ENCODE data around the gene CNN1. TPM values are rescaled to one million over a fixed set of nuclear protein-coding genes. Genes with fewer than 3 reads are reported as not detected.

CNN1 gene
- total and polyA plus RNA-seq, 2 of the 4 experiments (the other 2 are of a cell fraction): 102 to 196 TPM

GRCh38 chr19:11489378-11489777 lies 49.3 kb upstream of the CNN1 start:
- H3K9me3 ChIP-seq (ENCODE audit: control insufficient read depth, insufficient read depth, low read length): no peaks in the 10 kb centered on the region
- no peak overlapping the region for H2BK20ac ChIP-seq (ENCODE audit: low read depth, low read length)
- 98% methylated on average over 6 of the region's 7 CpGs; no CpG with 5 or more reads in 1 of the 2 experiments for WGBS, 2 experiments (ENCODE audit: extremely low coverage in 2 of 2, insufficient read length in 1 of 2)
- H2BK5ac ChIP-seq (ENCODE audit: low read depth, low read length, poor library complexity, severe bottlenecking): no peak overlapping the region
- H3K36me3 ChIP-seq (ENCODE audit: control insufficient read depth, insufficient read depth, low read length): no peaks in the 10 kb centered on the region; the same call in none of the 2 replicates
- no peak overlapping the region for H4K91ac ChIP-seq (ENCODE audit: insufficient read depth, low read depth, low read length)
- no peaks in the 10 kb centered on the region for H3K79me1 ChIP-seq (ENCODE audit: low read depth in 1 of 2, low read length in 2 of 2)
- no peak overlapping the region for H2AK9ac ChIP-seq (replicated peaks; ENCODE audit: low read depth, low read length, poor library complexity)
- no peaks in the 10 kb centered on the region for H3K27me3 ChIP-seq (ENCODE audit: control insufficient read depth, insufficient read depth, low read length)
- no peak overlapping the region for H3K56ac ChIP-seq (ENCODE audit: extremely low read depth, insufficient read depth, low read length)
- no peak overlapping the region for H3K27ac ChIP-seq (ENCODE audit: insufficient read depth, low read length)
- no peak overlapping the region for H4K8ac ChIP-seq (ENCODE audit: low read depth in 2 of 2, low read length in 2 of 2)
- no peak overlapping the region for H3K14ac ChIP-seq (replicated peaks; ENCODE audit: low read depth, low read length)
- H2BK120ac ChIP-seq (ENCODE audit: low read depth, low read length): no peak overlapping the region
- ChIA-PET POLR2A (ENCODE audit: unreplicated experiment) (no interaction called here), CTCF (interaction anchor here (0.6 kb wide), 1 partner anchor 13 kb away, joined by 4 read pairs; no protein-coding TSS in a partner anchor)
- no peak overlapping the region for H3K18ac ChIP-seq (ENCODE audit: low read depth, low read length)
- in situ Hi-C loops (cut with MboI; ENCODE audit: low sequenced_read_pairs) (no loop called here), dilution Hi-C loops (cut with HindIII; ENCODE audit: low sequenced_read_pairs, unreplicated experiment) (no loop called here), intact Hi-C loops (cut with micrococcal nuclease) (no loop called here)
- no peak overlapping the region for H2BK15ac ChIP-seq (ENCODE audit: low read depth, low read length)
- no TSS peak for BruUV-seq (replicated peaks)
- ATAC-seq (ENCODE audit: low read depth) (no peak), DNase-seq (no peak)
- H2AK5ac ChIP-seq (ENCODE audit: low read depth, low read length): no peak overlapping the region
- H3K4me3 ChIP-seq (ENCODE audit: insufficient read depth, low read depth, low read length): no peak overlapping the region
- H4K5ac ChIP-seq (ENCODE audit: low read depth, low read length): no peak overlapping the region
- H3K4me2 ChIP-seq (ENCODE audit: low read depth, low read length): no peak overlapping the region
- no peak overlapping the region for H3K9ac ChIP-seq (ENCODE audit: low read depth, low read length)
- H2AFZ ChIP-seq (replicated peaks; ENCODE audit: low read length, poor library complexity): no peak overlapping the region
- H3K23ac ChIP-seq (ENCODE audit: low read depth, low read length): no peak overlapping the region
- H3K4me1 ChIP-seq (ENCODE audit: control insufficient read depth, insufficient read depth, low read length): no peaks in the 10 kb centered on the region
- H3K9me1 ChIP-seq (ENCODE audit: insufficient read depth, low read length): no peaks in the 10 kb centered on the region; the same call in 1 of the 2 replicates
- no peak for TF ChIP-seq NFE2L2 (IDR thresholded peaks at IDR 0.05; ENCODE audit: low read depth, low read length)
- no peak for TF ChIP-seq CEBPB (IDR thresholded peaks at IDR 0.05; ENCODE audit: low read depth, low read length)
- no peak for TF ChIP-seq CHD1 (IDR thresholded peaks at IDR 0.05; ENCODE audit: low read depth, low read length)
- TF ChIP-seq SMC3 (IDR thresholded peaks at IDR 0.05; ENCODE audit: low read depth, low read length): no peak
- TF ChIP-seq RFX5 (IDR thresholded peaks at IDR 0.05; ENCODE audit: low read depth, low read length): no peak
- no peak for TF ChIP-seq MAZ (IDR thresholded peaks at IDR 0.05; ENCODE audit: borderline replicate concordance, low read depth, low read length)
- no peak for TF ChIP-seq RAD21 (IDR thresholded peaks at IDR 0.05; ENCODE audit: low read length)
- TF ChIP-seq RCOR1 (IDR thresholded peaks at IDR 0.05; ENCODE audit: insufficient replicate concordance, low read length): no peak
- TF ChIP-seq ELK1 (IDR thresholded peaks at IDR 0.05; ENCODE audit: borderline replicate concordance, low read depth, low read length): no peak
- no peak for TF ChIP-seq CTCF (conservative IDR thresholded peaks at IDR 0.05; ENCODE audit: low read depth, low read length)
- TF ChIP-seq FOS (IDR thresholded peaks at IDR 0.05; ENCODE audit: low read depth, low read length): no peak
- no peak for TF ChIP-seq MXI1 (IDR thresholded peaks at IDR 0.05; ENCODE audit: borderline replicate concordance, low read depth, low read length)
- TF ChIP-seq USF2 (IDR thresholded peaks at IDR 0.05; ENCODE audit: low read depth, low read length): no peak
- TF ChIP-seq MAFK (IDR thresholded peaks at IDR 0.05; ENCODE audit: low read depth, low read length): no peak
- no peak for TF ChIP-seq POLR2A (IDR thresholded peaks at IDR 0.05; ENCODE audit: low read depth, low read length)
- TF ChIP-seq BHLHE40 (IDR thresholded peaks at IDR 0.05; ENCODE audit: low read depth, low read length): no peak
- no peaks in the 10 kb centered on the region for H4K20me1 ChIP-seq (ENCODE audit: insufficient read depth, low read length)
- H3K4ac ChIP-seq (ENCODE audit: low read depth, low read length): no peak overlapping the region

Measured in IMR-90 (cell line).